Limb (tissue), 2 donors: ENCODE measurements around the gene GTF2A1.

ENCODE experiments used
- DNase-seq, 2 donors: peaks; one replicate each; pipeline ENCODE4 v3.0.0-alpha.2; 2016; ENCODE audit errors: extremely low spot score in 2 of 2

The GTF2A1 gene

GRCh38 chr14:81138429-81138828, 82.3 kb downstream of the GTF2A1 start:
- no peak for DNase-seq

DNA sequence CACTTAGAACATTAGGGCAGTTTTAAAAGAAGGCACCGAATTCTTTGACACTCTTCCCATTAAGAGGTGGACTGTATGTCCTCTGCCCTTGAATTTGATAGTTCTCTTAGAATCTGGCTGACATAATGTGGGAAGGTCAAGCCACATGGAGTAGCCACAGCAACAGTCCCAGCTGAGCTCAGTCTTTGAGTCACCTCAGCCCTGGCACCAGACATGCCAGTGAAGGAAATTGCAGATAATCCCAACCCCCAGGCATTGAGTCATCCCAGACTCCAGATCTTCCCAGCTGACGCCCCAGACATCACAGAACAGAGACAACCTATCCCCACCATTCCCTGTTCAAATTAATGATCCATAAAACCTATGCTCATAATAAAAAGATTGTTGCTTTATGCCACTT, 83.4 kb downstream of the GTF2A1 start:
- DNase-seq, result no peak

DNA sequence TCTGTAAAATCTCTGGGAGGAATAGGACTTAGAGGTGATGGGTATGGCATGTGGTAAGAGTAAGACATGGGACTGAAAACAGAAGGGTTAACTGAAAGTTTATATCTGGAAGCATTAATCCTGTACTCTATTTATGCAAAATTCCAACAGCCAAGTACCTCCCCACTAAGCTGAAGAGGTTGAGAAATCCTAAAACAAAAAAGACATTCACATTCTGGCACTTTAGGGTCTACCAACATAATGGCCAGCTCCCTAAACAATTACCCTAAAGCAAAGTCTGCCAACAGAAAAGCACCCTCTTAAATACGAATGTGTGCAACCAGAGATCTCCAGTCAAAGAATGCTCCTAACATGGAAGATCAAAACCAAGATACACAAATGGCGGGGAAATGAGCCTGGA, 87.4 kb downstream of the GTF2A1 start:
- DNase-seq, result no peak

GRCh38 chr14:81132468-81132867, 88.3 kb downstream of the GTF2A1 start:
- no peak for DNase-seq

DNA sequence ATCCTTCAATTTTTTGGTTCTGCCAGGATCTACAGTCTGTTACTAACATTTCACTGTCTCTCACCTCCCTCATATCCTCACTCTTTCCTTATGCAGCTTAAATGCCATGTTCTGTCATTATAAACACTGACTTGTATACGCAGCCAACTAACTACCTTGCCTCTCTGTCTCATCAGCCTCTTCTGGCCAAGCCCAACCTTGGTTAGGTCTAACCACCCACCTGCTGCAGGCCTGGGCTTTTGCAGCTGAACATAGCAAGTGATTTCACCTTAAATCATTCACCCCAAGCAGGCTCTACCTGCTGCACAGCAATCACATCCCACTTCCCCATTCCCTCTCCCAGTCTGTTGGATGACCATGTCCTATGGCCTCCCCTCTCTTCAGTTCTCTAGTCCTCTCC, 91.5 kb downstream of the GTF2A1 start:
- no peak for DNase-seq

DNA sequence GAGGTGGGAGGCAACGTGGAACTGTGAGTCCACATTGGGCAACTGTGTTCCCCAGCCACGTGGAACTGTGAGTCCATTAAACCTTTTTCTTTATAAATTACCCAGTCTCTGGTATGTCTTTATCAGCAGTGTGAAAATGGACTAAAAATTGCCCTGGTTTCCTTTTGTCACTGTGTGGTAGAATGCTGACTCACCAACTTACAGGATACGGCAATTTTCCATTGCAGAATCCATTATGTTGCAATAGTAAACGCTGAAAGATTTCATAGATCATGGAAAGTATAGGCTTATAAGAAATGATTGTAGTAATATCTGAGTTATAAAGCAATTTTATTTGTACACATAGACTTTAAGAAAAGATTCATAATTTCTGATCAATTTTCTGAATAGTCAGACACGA, 93.0 kb downstream of the GTF2A1 start:
- no peak for DNase-seq

GRCh38 chr14:81125536-81125935, 95.2 kb downstream of the GTF2A1 start:
- no peak for DNase-seq
